ENCODE results near the gene EML2. TPM values are rescaled to one million over a fixed set of nuclear protein-coding genes. Genes with fewer than 3 reads are reported as not detected.
"Not testable (repeated sequence)": the region's sequence is repeated elsewhere in the genome, so short reads cannot be mapped to it uniquely, and the experiment has no call there.

EML2 gene
- total and polyA plus RNA-seq, 7 donors: 6.2 to 31.1 (median 10.4) TPM

DNA sequence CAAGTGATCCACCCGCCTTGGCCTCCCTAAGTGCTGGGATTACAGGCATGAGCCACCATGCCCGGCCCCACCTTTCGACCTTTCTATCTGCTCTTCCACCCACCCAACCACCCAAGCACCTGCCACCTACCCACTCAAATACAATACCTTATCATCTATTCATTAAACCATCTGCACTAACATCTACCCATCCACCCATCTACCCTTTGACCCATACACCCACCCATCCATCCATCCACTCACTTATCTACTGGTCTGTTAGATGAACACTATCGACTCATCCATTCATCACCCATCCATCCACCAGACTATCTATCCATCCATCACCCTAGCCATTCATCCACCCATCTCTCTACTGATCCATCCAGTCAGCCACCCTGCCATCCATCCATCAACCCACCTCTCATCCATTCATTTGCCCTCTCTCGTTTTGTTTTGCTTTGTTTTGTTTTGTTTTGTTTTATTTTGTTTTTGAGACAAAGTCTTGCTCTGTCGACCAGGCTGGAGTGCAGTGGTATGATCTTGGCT is 17.2 kb downstream of the EML2 start:
- H3K27me3 ChIP-seq (ENCODE audit: insufficient read depth in 3 of 3, low read length in 2 of 3): no peaks in the 10 kb centered on the region
- TF ChIP-seq, protein P1, sequence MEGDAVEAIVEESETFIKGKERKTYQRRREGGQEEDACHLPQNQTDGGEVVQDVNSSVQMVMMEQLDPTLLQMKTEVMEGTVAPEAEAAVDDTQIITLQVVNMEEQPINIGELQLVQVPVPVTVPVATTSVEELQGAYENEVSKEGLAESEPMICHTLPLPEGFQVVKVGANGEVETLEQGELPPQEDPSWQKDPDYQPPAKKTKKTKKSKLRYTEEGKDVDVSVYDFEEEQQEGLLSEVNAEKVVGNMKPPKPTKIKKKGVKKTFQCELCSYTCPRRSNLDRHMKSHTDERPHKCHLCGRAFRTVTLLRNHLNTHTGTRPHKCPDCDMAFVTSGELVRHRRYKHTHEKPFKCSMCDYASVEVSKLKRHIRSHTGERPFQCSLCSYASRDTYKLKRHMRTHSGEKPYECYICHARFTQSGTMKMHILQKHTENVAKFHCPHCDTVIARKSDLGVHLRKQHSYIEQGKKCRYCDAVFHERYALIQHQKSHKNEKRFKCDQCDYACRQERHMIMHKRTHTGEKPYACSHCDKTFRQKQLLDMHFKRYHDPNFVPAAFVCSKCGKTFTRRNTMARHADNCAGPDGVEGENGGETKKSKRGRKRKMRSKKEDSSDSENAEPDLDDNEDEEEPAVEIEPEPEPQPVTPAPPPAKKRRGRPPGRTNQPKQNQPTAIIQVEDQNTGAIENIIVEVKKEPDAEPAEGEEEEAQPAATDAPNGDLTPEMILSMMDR (IDR thresholded peaks at IDR 0.05): no peak
- H3K4me1 ChIP-seq: no peaks in the 10 kb centered on the region
- H3K27ac ChIP-seq: no peak overlapping the region
- H3K36me3 ChIP-seq (ENCODE audit: insufficient read depth in 1 of 2, low read depth in 1 of 2): peaks cover 0 to 39% of the 10 kb centered on the region in 2 donors
- ATAC-seq (no peak), DNase-seq (no peak)
- intact Hi-C loops (cut with DNase I): no loop called here
- no peaks in the 10 kb centered on the region for H3K9me3 ChIP-seq
- H3K4me3 ChIP-seq: no peak overlapping the region
- 85 to 89% (median 87%) methylated on average over 6 of the region's 6 CpGs for WGBS, 3 donors

- no peak overlapping the region for H3K4me3 ChIP-seq
- H3K36me3 ChIP-seq (ENCODE audit: insufficient read depth in 1 of 2, low read depth in 1 of 2): peaks cover 0 to 36% of the 10 kb centered on the region in 2 donors
- H3K9me3 ChIP-seq: no peaks in the 10 kb centered on the region
- no peaks in the 10 kb centered on the region for H3K4me1 ChIP-seq
- intact Hi-C loops (cut with DNase I): no loop called here
- H3K27me3 ChIP-seq (ENCODE audit: insufficient read depth in 3 of 3, low read length in 2 of 3): no peaks in the 10 kb centered on the region
- TF ChIP-seq, protein P1 (IDR thresholded peaks at IDR 0.05): no peak
- ATAC-seq: peak in 1 of 4 donors; percentile 12
- H3K27ac ChIP-seq: no peak overlapping the region
- no peak for DNase-seq
- 87 to 94% (median 87%) methylated on average over 17 of the region's 17 CpGs for WGBS, 3 donors
Measured at GRCh38 chr19:45621389-45621788, 17.8 kb downstream of the EML2 start.

DNA sequence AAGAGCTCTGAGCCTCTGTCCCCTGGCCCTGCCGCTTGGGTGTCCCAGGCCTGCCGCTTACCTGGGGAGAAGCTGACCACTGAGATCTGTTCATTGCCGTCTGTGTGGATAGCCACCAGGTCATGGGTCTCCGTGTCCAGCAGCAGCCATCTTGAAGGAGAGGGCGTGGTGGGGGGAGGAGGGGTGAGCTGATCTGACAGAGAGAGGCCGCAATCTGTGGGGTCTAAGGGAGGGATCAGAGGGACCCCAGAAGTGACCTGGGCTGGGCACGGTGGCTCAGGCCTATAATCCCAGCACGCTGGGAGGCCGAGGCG is 22.5 kb downstream of the EML2 start:
- Histone ChIP-seq H3K4me3 (no peak overlapping the region), H3K9me3 (no peaks in the 10 kb centered on the region), H3K4me1 (peaks cover 3% of the 10 kb centered on the region), H3K27ac (no peak overlapping the region), H3K27me3 (ENCODE audit: insufficient read depth in 3 of 3, low read length in 2 of 3) (no peaks in the 10 kb centered on the region), H3K36me3 (ENCODE audit: insufficient read depth in 1 of 2, low read depth in 1 of 2) (peaks cover 0 to 53% of the 10 kb centered on the region in 2 donors)
- no peak for ATAC-seq
- 85 to 91% (median 88%) methylated on average over 10 of the region's 10 CpGs for WGBS, 3 donors
- intact Hi-C loops (cut with DNase I): no loop called here
- TF ChIP-seq, protein P1 (IDR thresholded peaks at IDR 0.05): no peak
- no peak for DNase-seq

DNA sequence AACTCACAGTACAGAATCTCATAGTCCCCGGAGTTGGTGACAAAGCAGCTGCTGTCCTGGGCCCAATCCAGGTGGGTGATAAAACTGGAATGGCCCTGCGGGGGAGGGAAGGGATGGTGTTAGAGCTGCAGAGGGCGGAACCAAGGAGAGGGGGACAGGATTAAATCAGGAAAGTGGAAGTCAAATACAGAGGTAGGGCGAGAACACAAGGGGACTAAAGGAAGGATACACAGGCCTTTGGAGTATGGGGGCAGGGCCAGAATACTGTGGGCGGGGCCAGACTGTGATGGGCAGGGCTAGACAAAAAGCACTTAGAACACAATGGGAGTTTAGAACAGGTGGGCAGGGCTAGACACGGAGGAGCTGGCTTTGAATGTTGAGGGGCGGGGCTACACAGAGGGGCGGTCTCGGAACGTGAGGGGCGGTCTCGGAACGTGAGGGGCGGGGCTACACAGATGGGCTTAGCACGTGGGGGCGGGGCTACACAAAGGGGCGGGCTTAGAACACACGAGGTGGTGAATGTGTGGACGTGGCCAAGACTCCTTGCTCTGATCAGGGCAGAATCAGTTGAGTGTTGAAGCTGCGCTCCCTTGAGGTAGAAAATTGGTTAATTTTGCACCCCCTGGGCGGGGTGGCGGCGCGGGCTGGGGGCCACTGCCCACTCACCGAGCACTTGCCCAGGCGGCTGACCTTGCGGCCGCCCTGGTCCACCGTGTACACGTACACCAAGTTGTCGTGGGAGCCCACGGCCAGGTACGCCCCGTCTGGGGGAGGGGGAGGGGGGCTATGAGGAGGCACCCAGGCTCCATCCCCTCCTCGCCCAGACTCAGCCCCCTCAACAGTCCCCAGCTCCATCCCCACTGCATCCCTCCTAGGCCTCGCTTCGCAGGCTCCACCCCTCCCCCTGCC is 23.1 kb downstream of the EML2 start:
- peak overlapping the region; percentile 34 for H3K4me3 ChIP-seq
- TF ChIP-seq, protein P1 (IDR thresholded peaks at IDR 0.05): no peak
- H3K27me3 ChIP-seq (ENCODE audit: insufficient read depth in 3 of 3, low read length in 2 of 3): no peaks in the 10 kb centered on the region
- peaks cover 3% of the 10 kb centered on the region for H3K4me1 ChIP-seq
- DNase-seq (peak; percentile 82 to 91), ATAC-seq (peak; percentile 88 to 97 (median 94))
- H3K9me3 ChIP-seq: no peaks in the 10 kb centered on the region
- peak overlapping the region; percentile 46 for H3K27ac ChIP-seq
- WGBS, 3 donors: 37 to 42% (median 40%) methylated on average over 29 to 37 of the region's 37 CpGs
- intact Hi-C loops (cut with DNase I): loop anchor here in 1 of 2 donors (2.0 kb wide), 1 partner anchor 13 kb away; no protein-coding TSS in a partner anchor
- H3K36me3 ChIP-seq (ENCODE audit: insufficient read depth in 1 of 2, low read depth in 1 of 2): peaks cover 0 to 59% of the 10 kb centered on the region in 2 donors

DNA sequence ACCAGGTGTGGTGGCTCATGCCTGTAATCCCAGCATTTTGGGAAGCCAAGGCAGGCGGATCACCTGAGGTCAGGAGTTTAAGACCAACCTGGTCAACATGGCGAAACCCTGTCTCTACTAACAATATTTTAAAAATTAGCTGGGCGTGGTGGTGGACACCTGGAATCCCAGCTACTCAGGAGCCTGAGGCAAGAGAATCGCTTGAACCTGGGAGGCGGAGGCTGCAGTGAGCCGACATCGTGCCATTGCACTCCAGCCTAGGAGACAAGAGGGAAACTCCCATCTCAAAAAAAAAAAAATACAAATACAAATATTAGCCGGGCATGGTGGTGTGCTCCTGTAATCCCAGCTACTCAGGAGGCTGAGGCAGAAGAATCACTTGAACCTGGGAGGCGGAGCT is 24.1 kb downstream of the EML2 start:
- H3K36me3 ChIP-seq (ENCODE audit: insufficient read depth in 1 of 2, low read depth in 1 of 2): peaks cover 0 to 65% of the 10 kb centered on the region in 2 donors
- H3K9me3 ChIP-seq; DNase-seq; H3K27ac ChIP-seq; H3K27me3 ChIP-seq (ENCODE audit: insufficient read depth in 3 of 3, low read length in 2 of 3); ATAC-seq; H3K4me3 ChIP-seq; H3K4me1 ChIP-seq: not testable (repeated sequence)
- intact Hi-C loops (cut with DNase I): loop anchor here in 1 of 2 donors (2.0 kb wide), 1 partner anchor 14 kb away; no protein-coding TSS in a partner anchor
- 89 to 95% (median 91%) methylated on average over 9 of the region's 9 CpGs for WGBS, 3 donors
